ENCODE data around the gene CBARP. TPM values are rescaled to one million over a fixed set of nuclear protein-coding genes. Genes with fewer than 3 reads are reported as not detected.
A peak's percentile ranks its signal among the peaks of the same experiment; 100 is the strongest.

Gene CBARP
- total and polyA plus RNA-seq, 2 of the 13 experiments (the other 11 are each of a cell fraction or from before 2014, with no cell fraction given) = 1.2 to 1.4 TPM

GRCh38 chr19:1253514-1254080 is 15.8 kb upstream of the CBARP start (continued):
- TF ChIP-seq ZNF318 (CRISPR knock-in tag; IDR thresholded peaks at IDR 0.05) (no peak), SPEN (CRISPR knock-in tag; IDR thresholded peaks at IDR 0.05; ENCODE audit: low read depth) (peak; percentile 63; the same call in 1 of the 2 replicates), FOXA3 (CRISPR knock-in tag; IDR thresholded peaks at IDR 0.05) (peak; percentile 76), ZNF720 (CRISPR knock-in tag; IDR thresholded peaks at IDR 0.05) (no peak), HMGXB4 (CRISPR knock-in tag; IDR thresholded peaks at IDR 0.05; ENCODE audit: borderline replicate concordance in 1 of 2, low read depth in 1 of 2) (peak in 1 of 2 experiments; percentile 49; a peak in 1 of 4 replicates), ZBTB37 (CRISPR knock-in tag; IDR thresholded peaks at IDR 0.05) (0 out of 2 replicates have a peak, but pooled peaks have one; percentile 38), ZNF503 (CRISPR knock-in tag; IDR thresholded peaks at IDR 0.05) (peak; percentile 77; the same call in 1 of the 2 replicates), ELF3 (CRISPR knock-in tag; IDR thresholded peaks at IDR 0.05) (peak; percentile 39; the same call in 1 of the 2 replicates), DBP (CRISPR knock-in tag; IDR thresholded peaks at IDR 0.05; ENCODE audit: not compliant biosample characterization) (no peak), NCOA1 (CRISPR knock-in tag; IDR thresholded peaks at IDR 0.05) (peak; percentile 85), NR2C2 (CRISPR knock-in tag; IDR thresholded peaks at IDR 0.05; ENCODE audit: borderline replicate concordance) (peak; percentile 54; the same call in 1 of the 2 replicates), ZNF788 (CRISPR knock-in tag; IDR thresholded peaks at IDR 0.05; ENCODE audit: borderline replicate concordance) (peak; percentile 65; the same call in 1 of the 2 replicates), ZNF317 (CRISPR knock-in tag; IDR thresholded peaks at IDR 0.05) (no peak)
